Stimulated activated memory B cell treated with anti-CD40 and anti-IgM and Interleukin-4, amounts not matched to agents 10 μg/mL and 1 μg/mL and 100 μg/mL, for 72 hours (primary cell): ENCODE measurements around the gene LIX1L.

ENCODE experiments used
- ATAC-seq: fragments of 150-1000 bp; cut with Tn5 transposase; 2 replicates; pipeline ENCODE4 v1.10.0; 2021
- H3K27ac Mint-ChIP-seq: one replicate; pipeline ENCODE4 v1.8.0; 2022; ENCODE audit warnings: mild to moderate bottlenecking, mixed read lengths
- H3K27me3 Mint-ChIP-seq: one replicate; pipeline ENCODE4 v1.8.0; 2022; ENCODE audit warnings: mixed read lengths
- H3K36me3 Mint-ChIP-seq: one replicate; pipeline ENCODE4 v1.8.0; 2022; ENCODE audit warnings: mixed read lengths
- H3K4me1 Mint-ChIP-seq: one replicate; pipeline ENCODE4 v1.8.0; 2022; ENCODE audit warnings: mixed read lengths
- H3K4me3 Mint-ChIP-seq: one replicate; pipeline ENCODE4 v1.8.0; 2022; ENCODE audit warnings: mild to moderate bottlenecking, moderate library complexity, mixed read lengths
- H3K9me3 Mint-ChIP-seq: one replicate; pipeline ENCODE4 v1.8.0; 2022; ENCODE audit warnings: mixed read lengths

LIX1L gene

DNA sequence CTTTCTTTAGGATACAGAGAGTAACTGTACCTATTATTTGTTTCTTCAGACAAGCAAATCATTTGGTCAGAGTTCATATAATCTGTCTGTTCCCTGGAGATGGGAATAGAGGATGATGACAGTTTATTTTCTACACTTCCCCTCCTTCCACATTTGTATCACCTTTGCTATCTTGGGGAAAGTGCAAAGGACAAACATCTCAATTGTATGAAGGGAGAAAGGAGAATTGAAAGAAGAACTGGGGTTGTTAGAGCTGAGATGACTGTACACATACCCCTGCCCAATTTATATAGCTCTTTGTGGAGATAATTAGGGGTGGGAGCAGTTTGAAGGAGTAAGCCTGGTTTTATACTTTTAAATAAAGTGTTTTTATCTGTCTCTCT, 20.6 kb upstream of the LIX1L start:
- H3K27me3 Mint-ChIP-seq, result no peaks in the 10 kb centered on the region
- no peaks in the 10 kb centered on the region for H3K9me3 Mint-ChIP-seq
- no peaks in the 10 kb centered on the region for H3K4me1 Mint-ChIP-seq
- H3K4me3 Mint-ChIP-seq, result peak overlapping the region; percentile 55
- ATAC-seq, result no peak
- H3K36me3 Mint-ChIP-seq, result peaks cover 18% of the 10 kb centered on the region
- H3K27ac Mint-ChIP-seq, result no peak overlapping the region

DNA sequence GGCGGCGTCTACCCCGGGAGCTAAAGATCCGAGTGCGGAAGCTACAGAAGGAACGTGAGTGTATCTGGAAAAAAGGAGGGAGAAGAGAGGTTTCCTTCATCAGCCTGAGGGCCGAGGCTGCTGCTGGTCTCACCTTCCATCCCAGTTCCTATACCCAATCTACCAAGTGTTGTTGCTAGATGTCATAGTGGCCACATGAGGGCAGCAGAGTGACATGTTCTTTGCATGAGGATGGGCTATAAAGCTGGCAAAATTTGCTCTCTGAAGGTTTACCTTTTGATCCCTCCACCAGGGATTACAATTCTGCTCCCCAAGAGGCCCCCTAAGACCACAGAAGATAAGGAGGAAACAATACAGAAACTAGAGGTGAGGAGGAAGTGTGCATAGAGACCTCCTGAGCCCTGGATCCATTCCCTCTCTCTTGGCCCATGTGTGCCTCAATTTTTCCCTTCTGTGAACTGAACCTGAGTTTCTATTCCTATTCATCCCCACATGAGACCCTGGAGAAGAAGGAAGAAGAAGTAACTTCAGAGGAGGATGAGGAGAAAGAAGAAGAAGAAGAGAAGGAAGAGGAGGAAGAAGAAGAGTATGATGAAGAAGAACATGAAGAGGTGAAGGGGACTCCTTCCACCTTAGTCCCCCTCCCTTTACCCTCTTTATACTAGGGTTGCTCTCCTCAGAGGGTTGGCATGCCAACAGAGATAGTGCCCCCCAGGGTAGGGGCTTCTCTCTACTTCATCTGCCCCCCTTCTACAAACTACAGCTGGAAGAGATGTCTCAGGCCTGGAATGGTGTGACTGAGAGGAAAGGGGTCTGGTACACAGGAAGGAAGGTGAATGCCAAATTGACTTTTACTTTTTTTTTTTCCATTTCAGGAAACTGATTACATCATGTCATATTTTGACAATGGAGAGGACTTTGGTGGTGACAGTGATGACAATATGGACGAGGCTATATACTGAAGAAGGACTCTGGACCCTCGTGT, 20.0 kb upstream of the LIX1L start:
- Mint-ChIP-seq H3K27ac (no peak overlapping the region), H3K9me3 (no peaks in the 10 kb centered on the region), H3K4me3 (peak overlapping the region; percentile 55), H3K27me3 (no peaks in the 10 kb centered on the region), H3K4me1 (no peaks in the 10 kb centered on the region), H3K36me3 (peaks cover 18% of the 10 kb centered on the region)
- peak; percentile 55 for ATAC-seq

DNA sequence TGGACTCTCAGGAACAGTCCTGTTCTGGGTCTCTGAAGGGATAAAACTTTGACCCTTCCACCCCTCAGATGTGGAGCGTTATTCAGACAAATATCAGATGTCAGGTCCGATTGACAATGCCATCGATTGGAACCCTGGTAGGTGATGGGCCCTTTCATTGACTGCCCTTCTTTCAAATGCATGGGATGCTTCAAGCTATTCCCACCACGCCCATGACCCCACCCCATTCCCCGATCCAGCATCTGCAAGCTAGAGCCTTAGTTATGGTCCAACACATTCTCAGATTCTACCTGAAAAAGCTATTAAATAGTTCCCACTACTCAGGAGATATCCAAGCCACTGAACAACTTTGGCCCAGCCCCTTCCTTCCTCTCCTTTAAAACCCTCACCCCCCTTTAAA, 19.2 kb upstream of the LIX1L start:
- H3K36me3 Mint-ChIP-seq, result peaks cover 18% of the 10 kb centered on the region
- no peaks in the 10 kb centered on the region for H3K4me1 Mint-ChIP-seq
- H3K27ac Mint-ChIP-seq, result no peak overlapping the region
- no peaks in the 10 kb centered on the region for H3K27me3 Mint-ChIP-seq
- H3K4me3 Mint-ChIP-seq, result no peak overlapping the region
- H3K9me3 Mint-ChIP-seq, result no peaks in the 10 kb centered on the region
- ATAC-seq, result no peak

DNA sequence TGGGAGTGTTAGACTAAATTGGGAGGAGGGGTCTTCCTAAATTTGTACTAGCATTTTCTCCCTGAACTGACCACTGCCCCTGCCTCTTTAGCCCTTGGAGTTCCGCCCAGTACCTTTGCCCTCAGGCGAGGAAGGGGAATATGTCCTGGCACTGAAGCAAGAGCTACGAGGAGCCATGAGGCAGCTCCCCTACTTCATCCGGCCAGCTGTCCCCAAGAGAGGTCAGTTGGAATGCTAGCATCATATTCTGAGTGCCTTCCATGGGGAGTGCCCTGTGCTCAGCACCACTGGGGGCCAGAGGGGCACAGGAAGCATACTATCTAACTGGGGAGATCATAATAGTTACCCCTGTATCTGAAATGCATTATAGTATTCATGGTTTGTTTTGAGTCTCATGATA, 17.4 kb upstream of the LIX1L start:
- Mint-ChIP-seq H3K4me3 (no peak overlapping the region), H3K9me3 (no peaks in the 10 kb centered on the region), H3K4me1 (peaks cover 5% of the 10 kb centered on the region), H3K27me3 (no peaks in the 10 kb centered on the region), H3K36me3 (peaks cover 18% of the 10 kb centered on the region), H3K27ac (peak overlapping the region; percentile 40)
- no peak for ATAC-seq

DNA sequence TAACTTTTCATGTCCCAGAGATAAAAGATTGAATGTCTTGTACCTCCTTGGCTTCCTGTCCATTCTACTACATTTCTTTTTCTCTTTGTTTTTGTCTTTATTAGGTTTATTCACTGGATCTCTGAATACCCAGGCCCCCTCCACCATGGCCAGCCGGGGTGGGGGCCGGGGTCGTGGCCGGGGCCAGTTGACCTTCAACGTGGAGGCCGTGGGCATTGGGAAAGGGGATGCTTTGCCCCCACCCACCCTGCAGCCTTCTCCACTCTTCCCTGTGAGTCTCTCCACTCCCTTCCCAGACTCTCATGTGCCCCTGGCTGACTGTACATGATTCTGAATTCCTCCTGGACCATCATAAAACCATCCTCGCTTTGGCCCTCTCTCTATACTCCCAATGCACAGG, 16.9 kb upstream of the LIX1L start:
- H3K9me3 Mint-ChIP-seq, result no peaks in the 10 kb centered on the region
- no peak for ATAC-seq
- no peaks in the 10 kb centered on the region for H3K27me3 Mint-ChIP-seq
- H3K27ac Mint-ChIP-seq, result peak overlapping the region; percentile 40
- no peak overlapping the region for H3K4me3 Mint-ChIP-seq
- H3K4me1 Mint-ChIP-seq, result peaks cover 5% of the 10 kb centered on the region
- peaks cover 18% of the 10 kb centered on the region for H3K36me3 Mint-ChIP-seq

DNA sequence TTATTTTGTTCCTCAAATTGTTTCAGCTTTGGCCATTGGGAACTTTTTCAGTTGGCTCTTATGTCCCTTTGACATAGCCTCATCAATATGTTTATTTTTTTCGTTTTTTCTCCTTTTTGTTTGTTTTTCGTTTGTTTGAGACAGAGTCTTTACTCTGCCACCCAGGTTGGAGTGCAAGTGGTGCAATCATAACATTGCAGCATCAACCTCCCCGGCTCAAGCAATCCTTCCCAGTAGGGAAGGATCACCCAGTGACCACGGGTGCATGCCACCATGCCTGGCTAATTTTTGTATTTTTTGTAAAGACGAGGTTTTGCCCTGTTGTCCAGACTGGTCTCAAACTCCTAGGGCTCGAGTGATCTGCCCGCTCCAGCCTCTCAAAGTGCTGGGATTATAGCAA, 14.8 kb upstream of the LIX1L start:
- Mint-ChIP-seq H3K4me1 (peaks cover 11% of the 10 kb centered on the region), H3K4me3 (no peak overlapping the region), H3K9me3 (no peaks in the 10 kb centered on the region), H3K27ac (peak overlapping the region; percentile 50), H3K27me3 (no peaks in the 10 kb centered on the region), H3K36me3 (peaks cover 19% of the 10 kb centered on the region)
- no peak for ATAC-seq

DNA sequence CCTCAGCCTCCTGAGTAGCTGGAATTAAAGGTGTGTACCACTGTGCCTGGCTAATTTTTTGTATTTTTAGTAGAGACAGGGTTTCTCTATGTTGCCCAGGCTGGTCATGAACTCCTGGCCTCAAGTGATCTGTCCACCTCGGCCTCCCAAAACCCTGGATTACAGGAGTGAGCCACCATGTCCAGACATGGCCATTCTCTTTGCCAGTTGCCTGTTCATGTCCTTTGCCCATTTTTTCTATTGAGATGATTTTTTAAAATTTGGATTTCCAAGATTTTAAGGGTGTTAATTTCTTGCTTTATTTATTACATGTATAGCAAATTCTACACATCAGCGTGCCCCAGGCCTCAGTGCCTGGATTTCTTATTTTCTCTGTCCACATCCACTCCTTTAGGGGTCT, 9.5 kb upstream of the LIX1L start:
- no peak overlapping the region for H3K4me3 Mint-ChIP-seq
- peaks cover 12% of the 10 kb centered on the region for H3K36me3 Mint-ChIP-seq
- ATAC-seq, result no peak
- H3K27me3 Mint-ChIP-seq, result no peaks in the 10 kb centered on the region
- no peak overlapping the region for H3K27ac Mint-ChIP-seq
- H3K9me3 Mint-ChIP-seq, result no peaks in the 10 kb centered on the region
- peaks cover 42% of the 10 kb centered on the region for H3K4me1 Mint-ChIP-seq

DNA sequence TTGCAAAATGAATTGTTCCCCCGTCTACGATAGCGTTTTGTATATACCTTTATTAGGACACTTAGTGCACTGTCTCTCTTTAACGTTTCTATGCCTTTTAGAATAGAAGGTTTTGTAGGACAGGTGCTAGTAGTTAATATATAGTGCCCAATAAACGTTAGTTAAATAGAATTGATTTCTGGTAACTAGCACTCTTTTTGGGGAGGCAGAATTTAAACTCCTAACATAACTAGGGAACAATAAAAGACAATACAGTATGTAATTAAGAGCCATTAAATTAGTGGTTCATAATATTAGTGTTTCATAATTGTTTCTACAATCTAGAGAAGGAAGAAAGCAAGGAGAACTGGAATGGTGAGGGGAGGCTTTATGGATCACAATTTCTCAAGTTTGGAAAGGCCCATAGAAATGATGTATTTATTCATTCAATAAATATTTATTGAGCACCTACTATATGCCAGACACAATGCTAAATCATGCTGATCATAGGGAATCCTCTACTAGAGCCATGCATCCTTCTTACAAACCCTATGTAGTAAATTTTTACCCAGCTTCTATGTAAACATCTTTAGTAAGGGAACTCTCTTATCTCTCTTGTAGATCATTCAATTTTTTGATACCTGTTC, 7.4 kb upstream of the LIX1L start:
- ATAC-seq, result no peak
- no peaks in the 10 kb centered on the region for H3K27me3 Mint-ChIP-seq
- H3K36me3 Mint-ChIP-seq, result peaks cover 12% of the 10 kb centered on the region
- peak overlapping the region; percentile 86 for H3K27ac Mint-ChIP-seq
- peaks cover 55% of the 10 kb centered on the region for H3K4me1 Mint-ChIP-seq
- no peaks in the 10 kb centered on the region for H3K9me3 Mint-ChIP-seq
- peak overlapping the region; percentile 85 for H3K4me3 Mint-ChIP-seq

DNA sequence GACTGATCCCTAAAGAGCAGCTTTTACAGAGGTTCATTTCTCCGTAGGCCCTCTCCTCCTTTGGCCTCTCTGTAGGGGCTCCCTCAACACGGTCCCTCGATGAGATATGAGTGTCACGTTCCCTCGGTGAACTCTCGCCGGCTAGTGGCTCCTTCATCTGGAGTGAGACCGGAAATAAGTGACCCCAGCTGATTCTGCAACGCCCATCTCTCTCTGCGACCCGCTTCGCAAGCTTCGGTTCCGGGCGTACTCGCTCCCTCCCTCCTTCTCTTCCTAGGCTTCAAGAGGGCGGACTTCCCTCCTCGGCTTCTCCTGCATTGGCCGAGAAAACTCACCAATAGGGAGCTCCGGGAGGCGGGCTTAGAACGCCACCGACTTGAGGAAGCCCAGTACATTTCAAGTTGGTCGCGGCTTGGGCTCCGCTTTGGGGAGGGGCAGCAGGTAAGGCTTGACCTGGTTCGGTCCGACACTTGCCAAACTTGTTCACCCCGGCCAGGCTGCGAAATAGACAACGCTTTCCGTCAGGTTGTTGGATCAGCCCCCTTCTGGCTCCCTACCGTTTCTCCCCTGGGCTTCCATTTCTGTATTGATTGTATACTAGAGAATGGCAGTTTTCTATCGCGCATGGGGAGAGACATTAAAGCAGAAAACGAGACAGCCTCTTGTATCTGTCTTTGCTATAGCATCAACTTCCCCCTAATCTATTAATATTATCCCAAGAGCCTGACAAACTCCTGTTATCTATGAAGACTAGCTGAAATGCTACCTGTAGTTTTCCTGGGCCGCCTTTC, 6.7 kb upstream of the LIX1L start, which contains the start of the genes ANKRD34A and POLR3GL:
ANKRD34A (minus strand) TSS at position 248 of the 791 bp plus-strand sequence. CDS start 2,816 bp downstream, outside the sequence.
POLR3GL (plus strand) TSS at position 363 of the 791 bp plus-strand sequence. CDS start 10,176 bp downstream, outside the sequence.
- peak within 1 kb of the TSS; percentile 86 for H3K27ac Mint-ChIP-seq
- H3K4me1 Mint-ChIP-seq, result peaks cover 59% of the 10 kb centered on the region
- H3K9me3 Mint-ChIP-seq, result no peaks in the 10 kb centered on the region
- peak; percentile 96 for ATAC-seq
- peaks cover 12% of the 10 kb centered on the region for H3K36me3 Mint-ChIP-seq
- peak within 1 kb of the TSS; percentile 85 for H3K4me3 Mint-ChIP-seq
- no peaks in the 10 kb centered on the region for H3K27me3 Mint-ChIP-seq

DNA sequence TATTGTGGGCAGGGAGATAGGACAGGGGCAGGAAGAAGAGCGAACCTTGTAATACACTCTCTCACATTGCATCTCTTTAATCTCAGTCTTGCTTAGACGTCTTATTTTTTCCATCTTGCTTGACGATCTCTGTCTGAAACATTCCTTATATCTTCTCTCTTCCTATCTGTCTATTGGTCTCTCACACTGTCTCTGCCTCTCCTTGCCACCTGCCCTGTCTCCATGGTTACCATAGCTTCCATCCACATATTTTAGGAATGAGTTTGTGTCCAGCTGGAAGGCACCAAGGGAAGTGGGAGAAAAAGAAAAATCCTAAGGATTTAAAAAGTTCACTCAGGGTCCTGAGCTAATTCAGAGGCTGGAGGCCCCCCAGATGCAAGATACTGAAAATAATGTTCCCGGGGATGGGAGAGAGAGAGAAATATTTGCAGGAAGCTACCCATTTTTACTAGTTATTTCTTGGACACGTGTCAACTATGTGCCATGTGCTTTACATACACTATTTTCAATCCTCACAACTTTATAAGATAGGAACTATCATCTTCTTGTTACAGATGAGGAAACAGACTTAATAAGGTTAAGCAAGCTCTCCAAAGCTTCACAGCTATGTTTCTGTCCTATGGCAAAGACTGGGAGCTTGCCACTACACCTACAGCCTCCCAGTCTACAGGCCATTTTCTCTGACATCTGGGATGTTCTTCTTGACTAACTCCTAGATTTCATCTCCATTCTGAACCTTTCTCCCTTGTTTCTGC, 5.6 kb upstream of the LIX1L start:
- peak overlapping the region; percentile 86 for H3K27ac Mint-ChIP-seq
- H3K4me1 Mint-ChIP-seq, result peaks cover 70% of the 10 kb centered on the region
- H3K4me3 Mint-ChIP-seq, result peak overlapping the region; percentile 85
- no peaks in the 10 kb centered on the region for H3K9me3 Mint-ChIP-seq
- H3K36me3 Mint-ChIP-seq, result peaks cover 12% of the 10 kb centered on the region
- no peaks in the 10 kb centered on the region for H3K27me3 Mint-ChIP-seq
- ATAC-seq, result no peak

DNA sequence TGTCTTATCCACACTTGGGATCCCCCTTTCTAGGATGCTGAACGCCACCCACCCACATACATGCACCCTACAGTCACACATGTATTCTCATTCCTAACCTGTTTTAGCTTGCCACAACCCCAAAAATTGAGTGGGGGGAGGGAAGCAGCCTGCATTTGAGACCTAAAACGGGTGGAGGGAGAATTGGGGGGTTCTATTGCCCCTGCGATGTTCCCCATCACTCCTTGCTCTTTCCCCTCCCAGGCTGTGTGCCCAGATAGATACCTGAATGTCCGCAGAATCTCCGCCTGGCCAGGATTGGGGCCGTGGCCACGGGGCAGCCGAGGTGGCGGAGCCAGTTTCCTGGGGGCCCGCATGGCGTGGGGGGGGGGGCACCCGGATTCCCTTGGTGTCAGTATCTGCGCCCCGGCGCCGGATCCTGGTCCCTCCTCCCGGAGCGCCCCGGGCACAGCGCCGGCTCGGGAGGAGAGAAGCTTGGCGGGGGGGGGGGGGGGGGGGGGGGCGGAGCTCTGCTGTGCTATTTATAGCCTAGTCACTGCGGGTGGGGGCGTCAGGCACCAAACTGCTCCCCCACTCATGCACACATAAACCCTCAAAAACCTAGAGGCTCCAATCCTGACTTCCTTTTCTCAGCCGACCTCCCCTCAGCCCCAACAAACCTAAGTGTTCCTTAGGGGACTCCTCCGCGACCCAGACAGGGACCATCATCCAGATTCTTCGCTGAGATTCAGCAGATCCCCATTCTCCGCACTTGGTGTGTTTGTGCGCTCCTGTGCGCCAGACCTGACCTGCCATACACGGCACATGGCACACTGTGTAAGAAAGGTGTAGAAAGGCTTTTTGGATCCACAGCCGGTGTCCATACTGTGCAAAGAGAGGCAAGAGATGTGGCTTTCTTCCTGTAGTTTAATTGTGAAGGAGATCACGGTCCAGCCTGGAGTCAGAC, 4.6 kb upstream of the LIX1L start:
- peak overlapping the region; percentile 85 for H3K4me3 Mint-ChIP-seq
- peaks cover 69% of the 10 kb centered on the region for H3K4me1 Mint-ChIP-seq

DNA sequence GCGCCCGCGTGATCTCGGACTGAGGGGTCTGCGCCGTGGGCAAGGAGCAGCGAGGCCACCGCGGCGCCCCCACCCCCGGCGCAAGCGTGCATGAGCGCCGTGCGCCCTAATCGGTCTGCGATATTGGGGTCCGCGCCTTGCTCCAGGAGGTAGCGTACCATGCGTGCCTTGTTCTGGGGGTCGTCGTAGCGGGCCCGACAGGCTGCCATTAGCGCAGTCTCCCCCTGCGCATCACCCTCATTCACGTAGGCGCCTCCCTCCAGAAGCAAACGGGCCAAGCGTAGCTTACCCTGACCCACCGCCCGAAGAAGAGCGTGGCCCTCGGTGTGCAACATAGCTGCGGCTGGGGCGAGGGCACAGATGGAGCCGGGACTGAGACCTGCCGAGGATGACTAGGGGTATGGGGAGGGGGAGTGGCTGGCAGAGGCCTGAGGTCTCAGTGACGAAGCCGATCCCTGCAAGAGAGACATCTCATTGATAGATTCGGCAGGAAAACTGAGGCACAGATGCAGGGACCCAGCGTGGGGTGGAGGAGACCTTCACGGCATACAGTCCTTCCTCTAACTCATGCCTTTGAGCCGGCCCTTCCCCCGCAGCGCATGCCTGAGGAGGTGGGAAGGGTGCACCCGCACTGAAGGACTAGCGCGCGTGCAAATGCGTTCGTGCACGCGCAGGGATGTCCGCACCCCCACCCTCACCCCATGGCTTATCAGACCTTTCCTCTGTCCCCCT, 3.8 kb upstream of the LIX1L start:
- Mint-ChIP-seq H3K4me1 (peaks cover 78% of the 10 kb centered on the region), H3K27me3 (no peaks in the 10 kb centered on the region), H3K27ac (peak overlapping the region; percentile 86), H3K36me3 (no peaks in the 10 kb centered on the region), H3K4me3 (peak overlapping the region; percentile 85), H3K9me3 (no peaks in the 10 kb centered on the region)
- no peak for ATAC-seq

More for the DNA sequence above, 4.6 kb upstream of the LIX1L start:
- H3K9me3 Mint-ChIP-seq, result no peaks in the 10 kb centered on the region
- no peaks in the 10 kb centered on the region for H3K27me3 Mint-ChIP-seq
- H3K27ac Mint-ChIP-seq, result peak overlapping the region; percentile 86
- H3K36me3 Mint-ChIP-seq, result peaks cover 4% of the 10 kb centered on the region
- ATAC-seq, result no peak

DNA sequence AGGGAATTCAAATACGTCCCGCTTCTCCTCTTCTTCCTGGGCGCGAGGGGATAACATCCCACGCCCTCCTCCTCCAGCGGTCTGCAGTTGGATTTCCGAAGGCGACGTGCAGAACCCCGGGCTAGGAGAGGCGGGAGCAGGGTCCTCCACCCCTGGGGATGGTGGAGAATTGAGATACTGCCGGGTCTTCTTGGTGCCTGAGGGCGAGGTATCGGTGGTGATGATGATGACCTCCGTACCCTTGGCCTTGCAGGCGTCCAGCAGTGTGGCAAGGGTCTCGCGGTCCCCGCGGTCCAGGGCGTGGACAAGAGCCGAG, 3.2 kb upstream of the LIX1L start:
- Mint-ChIP-seq H3K9me3 (no peaks in the 10 kb centered on the region), H3K4me1 (peaks cover 79% of the 10 kb centered on the region), H3K27me3 (no peaks in the 10 kb centered on the region), H3K4me3 (peak overlapping the region; percentile 85), H3K36me3 (no peaks in the 10 kb centered on the region), H3K27ac (peak overlapping the region; percentile 86)
- ATAC-seq, result no peak
